ENCODE measurements around the gene PFKFB3. TPM values are rescaled to one million over a fixed set of nuclear protein-coding genes. Genes with fewer than 3 reads are reported as not detected.

Gene PFKFB3
- total and polyA plus RNA-seq, 2 experiments from 2014 or later, result 14.5 to 23.7 TPM

- WGBS, 2 experiments (ENCODE audit: low coverage in 1 of 2, low lambda C conversion rate in 2 of 2, missing lambda C conversion rate in 2 of 2), result 64 to 77% methylated on average over 3 of the region's 3 CpGs
- Histone ChIP-seq H3K4me1 (ENCODE audit: insufficient read depth) (peaks cover 10% of the 10 kb centered on the region), H3K79me2 (ENCODE audit: insufficient read depth) (peaks cover 61% of the 10 kb centered on the region), H4K20me1 (ENCODE audit: insufficient read depth) (0 out of 2 replicates have a peak, but pooled peaks cover 2% of the 10 kb centered on the region), H3K9me3 (ENCODE audit: low read depth) (no peaks in the 10 kb centered on the region), H3K9me2 (ENCODE audit: insufficient read depth) (no peaks in the 10 kb centered on the region), H2AFZ (no peak overlapping the region), H3K4me3 (no peak overlapping the region), H3K27me3 (replicated peaks; ENCODE audit: insufficient read depth) (no peaks in the 10 kb centered on the region), H3K36me3 (ENCODE audit: low read depth) (peaks cover 19% of the 10 kb centered on the region; the same call in 1 of the 2 replicates), H3F3A (ENCODE audit: insufficient read depth) (peaks cover 3% of the 10 kb centered on the region; the same call in 1 of the 2 replicates), H3K4me2 (ENCODE audit: unreplicated experiment) (no peak overlapping the region), H3K9ac (peak overlapping the region; percentile 61), H3K27ac (0 out of 2 replicates have a peak overlapping the region, but pooled peaks have one; percentile 10)
- no peak for TF ChIP-seq EZH2phosphoT487 (IDR thresholded peaks at IDR 0.05; ENCODE audit: insufficient read depth, low read depth)
- TF ChIP-seq EZH2 (IDR thresholded peaks at IDR 0.05; ENCODE audit: insufficient read depth, poor library complexity, severe bottlenecking), result no peak
- in situ Hi-C loops (cut with MboI), result no loop called here
- DNase-seq, result no peak
Measured at GRCh38 chr10:6212806-6213205, 10.1 kb downstream of the PFKFB3 start.

- H3K36me3 ChIP-seq (ENCODE audit: low read depth), result peaks cover 22% of the 10 kb centered on the region; the same call in 1 of the 2 replicates
- TF ChIP-seq EZH2 (IDR thresholded peaks at IDR 0.05; ENCODE audit: insufficient read depth, poor library complexity, severe bottlenecking), result no peak
- TF ChIP-seq EZH2phosphoT487 (IDR thresholded peaks at IDR 0.05; ENCODE audit: insufficient read depth, low read depth), result no peak
Measured at GRCh38 chr10:6213257-6213905, 10.6 kb downstream of the PFKFB3 start.

GRCh38 chr10:6213908-6214307 is 11.2 kb downstream of the PFKFB3 start:
- no peak overlapping the region for H2AFZ ChIP-seq
- H3K4me1 ChIP-seq (ENCODE audit: insufficient read depth), result peaks cover 13% of the 10 kb centered on the region
- peaks cover 6% of the 10 kb centered on the region for H3F3A ChIP-seq (ENCODE audit: insufficient read depth)
- H3K36me3 ChIP-seq (ENCODE audit: low read depth), result peaks cover 26% of the 10 kb centered on the region; the same call in 1 of the 2 replicates
- in situ Hi-C loops (cut with MboI), result no loop called here
- TF ChIP-seq EZH2phosphoT487 (IDR thresholded peaks at IDR 0.05; ENCODE audit: insufficient read depth, low read depth) (no peak), EZH2 (IDR thresholded peaks at IDR 0.05; ENCODE audit: insufficient read depth, poor library complexity, severe bottlenecking) (no peak)
- DNase-seq, result no peak
- no peak overlapping the region for H3K4me2 ChIP-seq (ENCODE audit: unreplicated experiment)
- H3K9me3 ChIP-seq (ENCODE audit: low read depth), result no peaks in the 10 kb centered on the region
- no peaks in the 10 kb centered on the region for H3K27me3 ChIP-seq (replicated peaks; ENCODE audit: insufficient read depth)
- H3K4me3 ChIP-seq, result no peak overlapping the region
- no peaks in the 10 kb centered on the region for H4K20me1 ChIP-seq (ENCODE audit: insufficient read depth)
- WGBS, 2 experiments (ENCODE audit: low coverage in 1 of 2, low lambda C conversion rate in 2 of 2, missing lambda C conversion rate in 2 of 2), result 97 to 98% methylated on average over 5 of the region's 5 CpGs
- no peak overlapping the region for H3K27ac ChIP-seq
- no peaks in the 10 kb centered on the region for H3K9me2 ChIP-seq (ENCODE audit: insufficient read depth)
- peaks cover 50% of the 10 kb centered on the region for H3K79me2 ChIP-seq (ENCODE audit: insufficient read depth)
- no peak overlapping the region for H3K9ac ChIP-seq

More at GRCh38 chr10:6213257-6213905, 10.6 kb downstream of the PFKFB3 start:
- no peak for DNase-seq
- 86 to 88% methylated on average over 17 of the region's 17 CpGs for WGBS, 2 experiments (ENCODE audit: low coverage in 1 of 2, low lambda C conversion rate in 2 of 2, missing lambda C conversion rate in 2 of 2)
- Histone ChIP-seq H3K79me2 (ENCODE audit: insufficient read depth) (peaks cover 55% of the 10 kb centered on the region), H3K4me1 (ENCODE audit: insufficient read depth) (peaks cover 10% of the 10 kb centered on the region), H4K20me1 (ENCODE audit: insufficient read depth) (no peaks in the 10 kb centered on the region), H3K4me2 (ENCODE audit: unreplicated experiment) (no peak overlapping the region), H3K4me3 (no peak overlapping the region), H3K27me3 (replicated peaks; ENCODE audit: insufficient read depth) (no peaks in the 10 kb centered on the region), H3K27ac (no peak overlapping the region), H3K9ac (no peak overlapping the region; the same call in 1 of the 2 replicates), H2AFZ (no peak overlapping the region), H3K9me3 (ENCODE audit: low read depth) (no peaks in the 10 kb centered on the region), H3K9me2 (ENCODE audit: insufficient read depth) (no peaks in the 10 kb centered on the region), H3F3A (ENCODE audit: insufficient read depth) (peaks cover 6% of the 10 kb centered on the region; the same call in 1 of the 2 replicates)
- in situ Hi-C loops (cut with MboI), result no loop called here

GRCh38 chr10:6214612-6215011 is 11.9 kb downstream of the PFKFB3 start:
- Histone ChIP-seq H3K79me2 (ENCODE audit: insufficient read depth) (peaks cover 43% of the 10 kb centered on the region), H3K27me3 (replicated peaks; ENCODE audit: insufficient read depth) (no peaks in the 10 kb centered on the region), H3K4me1 (ENCODE audit: insufficient read depth) (peaks cover 20% of the 10 kb centered on the region), H4K20me1 (ENCODE audit: insufficient read depth) (no peaks in the 10 kb centered on the region), H3K4me3 (no peak overlapping the region), H3K9me2 (ENCODE audit: insufficient read depth) (no peaks in the 10 kb centered on the region), H3F3A (ENCODE audit: insufficient read depth) (peaks cover 9% of the 10 kb centered on the region), H3K4me2 (ENCODE audit: unreplicated experiment) (no peak overlapping the region), H3K36me3 (ENCODE audit: low read depth) (peaks cover 29% of the 10 kb centered on the region; the same call in 1 of the 2 replicates), H2AFZ (no peak overlapping the region), H3K9me3 (ENCODE audit: low read depth) (no peaks in the 10 kb centered on the region), H3K27ac (no peak overlapping the region), H3K9ac (no peak overlapping the region)
- DNase-seq, result no peak
- TF ChIP-seq EZH2 (IDR thresholded peaks at IDR 0.05; ENCODE audit: insufficient read depth, poor library complexity, severe bottlenecking) (no peak), EZH2phosphoT487 (IDR thresholded peaks at IDR 0.05; ENCODE audit: insufficient read depth, low read depth) (no peak)
- in situ Hi-C loops (cut with MboI), result no loop called here
- 97 to 99% methylated on average over 7 of the region's 7 CpGs for WGBS, 2 experiments (ENCODE audit: low coverage in 1 of 2, low lambda C conversion rate in 2 of 2, missing lambda C conversion rate in 2 of 2)
